ENCODE results near the gene ZPBP2. TPM values are rescaled to one million over a fixed set of nuclear protein-coding genes. Genes with fewer than 3 reads are reported as not detected.
A peak's percentile ranks its signal among the peaks of the same experiment; 100 is the strongest.

The ZPBP2 gene
- total RNA-seq, 1 experiment from 2014 or later, result not detected

GRCh38 chr17:39920218-39921210 lies 52.5 kb downstream of the ZPBP2 start:
- no TSS peak for BruUV-seq (replicated peaks)
- DNase-seq (ENCODE audit: low read depth, low spot score) (no peak), ATAC-seq (no peak)
- TF ChIP-seq POLR2AphosphoS5 (IDR thresholded peaks at IDR 0.05; ENCODE audit: low read depth, low read length), result no peak
- TF ChIP-seq TCF7L2 (IDR thresholded peaks at IDR 0.05; ENCODE audit: low read depth, low read length), result no peak
- no peak for TF ChIP-seq CTCF (IDR thresholded peaks at IDR 0.05)
- TF ChIP-seq REST (IDR thresholded peaks at IDR 0.05; ENCODE audit: insufficient read depth in 1 of 2, low read depth in 2 of 2, low read length in 1 of 2), result no peak
- Histone ChIP-seq H3K36me3 (ENCODE audit: control insufficient read depth, insufficient read depth, low read length) (no peaks in the 10 kb centered on the region), H3K27me3 (ENCODE audit: control insufficient read depth, insufficient read depth, low read length) (no peaks in the 10 kb centered on the region), H3K4me1 (ENCODE audit: control insufficient read depth, insufficient read depth, low read length) (peaks cover 7% of the 10 kb centered on the region), H3K27ac (ENCODE audit: low read length) (no peak overlapping the region), H3K4me3 (ENCODE audit: low read depth in 2 of 2, low read length in 2 of 2) (no peak overlapping the region), H3K9me3 (ENCODE audit: control insufficient read depth, insufficient read depth, low read depth, low read length) (no peaks in the 10 kb centered on the region)
- POLR2A ChIA-PET, result interaction anchor here (0.6 kb wide), 1 partner anchor 10 kb away, joined by 9 read pairs; no protein-coding TSS in a partner anchor
- in situ Hi-C loops (cut with HindIII; ENCODE audit: low pct_unique_long_range_greater_than_20kb, low sequenced_read_pairs) (no loop called here), intact Hi-C loops (cut with micrococcal nuclease; ENCODE audit: unreplicated experiment) (no loop called here)
- CTCF ChIA-PET, result no interaction called here

- TSS peak; percentile 98 for BruUV-seq (replicated peaks)
- H3K36me3 ChIP-seq (ENCODE audit: control insufficient read depth, insufficient read depth, low read length), result no peaks in the 10 kb centered on the region
- no peak for ATAC-seq
These were observed 53.3 kb downstream of the ZPBP2 start for GRCh38 chr17:39921323-39921722.

More at GRCh38 chr17:39921323-39921722, 53.3 kb downstream of the ZPBP2 start:
- H3K4me3 ChIP-seq (ENCODE audit: low read depth in 2 of 2, low read length in 2 of 2), result no peak overlapping the region
- ChIA-PET CTCF (no interaction called here), POLR2A (no interaction called here)
- no peaks in the 10 kb centered on the region for H3K27me3 ChIP-seq (ENCODE audit: control insufficient read depth, insufficient read depth, low read length)
- no peak overlapping the region for H3K27ac ChIP-seq (ENCODE audit: low read length)
- in situ Hi-C loops (cut with HindIII; ENCODE audit: low pct_unique_long_range_greater_than_20kb, low sequenced_read_pairs) (no loop called here), intact Hi-C loops (cut with micrococcal nuclease; ENCODE audit: unreplicated experiment) (no loop called here)
- no peaks in the 10 kb centered on the region for H3K9me3 ChIP-seq (ENCODE audit: control insufficient read depth, insufficient read depth, low read depth, low read length)
- H3K4me1 ChIP-seq (ENCODE audit: control insufficient read depth, insufficient read depth, low read length), result peaks cover 10% of the 10 kb centered on the region
- no peak for DNase-seq (ENCODE audit: low read depth, low spot score)
- TF ChIP-seq SIN3A (IDR thresholded peaks at IDR 0.05; ENCODE audit: borderline replicate concordance, insufficient read depth, low read depth, low read length) (no peak), CTCF (IDR thresholded peaks at IDR 0.05) (no peak), REST (IDR thresholded peaks at IDR 0.05; ENCODE audit: insufficient read depth in 1 of 2, low read depth in 2 of 2, low read length in 1 of 2) (no peak), POLR2AphosphoS5 (IDR thresholded peaks at IDR 0.05; ENCODE audit: low read depth, low read length) (no peak), TCF7L2 (IDR thresholded peaks at IDR 0.05; ENCODE audit: low read depth, low read length) (no peak)

All from Panc1 (cell line).